ENCODE data around the gene SNTB2.
"Not testable (repeated sequence)": the region's sequence is repeated elsewhere in the genome, so short reads cannot be mapped to it uniquely, and the experiment has no call there.

SNTB2 gene

GRCh38 chr16:69236319-69236718 is 49.4 kb downstream of the SNTB2 start:
- DNase-seq (ENCODE audit: low read depth in 2 of 2), result no peak

DNA sequence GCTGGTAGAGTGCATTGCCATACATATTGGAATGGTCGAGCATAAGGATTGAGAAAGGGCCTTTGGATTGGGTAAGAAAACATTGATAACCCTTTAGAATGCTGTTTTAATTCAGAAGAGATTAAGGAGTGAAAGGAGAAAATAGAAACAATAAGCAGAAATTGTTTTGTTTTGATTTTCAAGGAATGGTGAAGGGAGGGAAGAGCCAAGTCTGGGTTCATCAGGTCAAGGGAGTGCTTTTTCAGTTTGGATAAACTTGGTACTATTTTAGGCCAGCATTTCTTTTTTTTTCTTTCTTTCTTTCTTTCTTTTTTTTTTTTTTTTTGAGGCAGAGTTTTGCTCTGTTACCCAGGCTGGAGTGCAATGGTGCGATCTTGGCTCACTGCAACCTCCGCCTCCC is 50.3 kb downstream of the SNTB2 start:
- no peak for DNase-seq (ENCODE audit: low read depth in 2 of 2)

DNA sequence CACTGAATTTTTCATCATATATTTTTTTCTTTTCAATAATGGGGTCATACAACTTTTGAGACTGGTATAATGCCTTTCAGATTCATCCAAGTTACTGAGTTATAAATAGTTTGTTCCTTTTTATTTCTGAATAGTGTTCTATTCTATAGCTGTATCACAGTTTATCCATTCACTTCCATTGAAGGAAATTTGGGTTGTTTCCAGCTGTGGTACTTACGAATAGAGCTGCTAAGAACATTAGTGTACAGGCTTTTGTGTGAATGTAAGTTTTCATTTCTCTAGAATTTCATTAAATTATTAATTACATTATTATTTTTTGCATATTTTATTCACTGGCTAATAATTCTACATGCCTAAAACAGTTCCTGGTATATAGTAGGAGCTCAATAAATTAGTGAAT is 52.9 kb downstream of the SNTB2 start:
- no peak for DNase-seq (ENCODE audit: low read depth in 2 of 2)

GRCh38 chr16:69240331-69240730 is 53.4 kb downstream of the SNTB2 start:
- DNase-seq (ENCODE audit: low read depth in 2 of 2), result no peak

DNA sequence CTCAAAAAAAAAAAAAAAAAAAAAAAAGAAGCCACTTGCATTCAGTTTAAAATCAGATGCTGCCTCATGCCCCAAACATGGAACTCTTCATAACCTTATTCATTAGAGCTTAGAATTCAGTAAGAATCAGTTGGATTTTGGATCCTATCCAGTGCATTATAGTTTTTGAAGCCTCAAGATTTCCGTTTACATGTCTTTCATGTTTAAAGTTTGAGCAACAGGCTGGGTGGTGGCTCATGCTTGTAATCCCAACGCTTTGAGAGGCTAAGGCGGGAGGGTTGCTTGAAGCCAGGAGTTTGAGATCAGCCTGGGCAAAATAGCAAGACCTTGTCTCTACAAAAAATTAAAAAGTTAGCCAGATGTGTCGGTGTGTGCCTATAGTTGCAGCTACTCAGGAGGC is 55.0 kb downstream of the SNTB2 start:
- no peak for DNase-seq (ENCODE audit: low read depth in 2 of 2)

- no peak for DNase-seq (ENCODE audit: low read depth in 2 of 2)
Measured at GRCh38 chr16:69243479-69243878, 56.5 kb downstream of the SNTB2 start.

GRCh38 chr16:69244336-69244735 is 57.4 kb downstream of the SNTB2 start:
- DNase-seq (ENCODE audit: low read depth in 2 of 2), result no peak

- no peak for DNase-seq (ENCODE audit: low read depth in 2 of 2)
Measured at GRCh38 chr16:69250081-69250480, 63.1 kb downstream of the SNTB2 start.

- no peak for DNase-seq (ENCODE audit: low read depth in 2 of 2)
Measured at GRCh38 chr16:69253870-69254341, 66.9 kb downstream of the SNTB2 start.

GRCh38 chr16:69259428-69259764 is 72.4 kb downstream of the SNTB2 start:
- DNase-seq (ENCODE audit: low read depth in 2 of 2), result not testable (repeated sequence)

GRCh38 chr16:69260019-69260418 is 73.1 kb downstream of the SNTB2 start:
- DNase-seq (ENCODE audit: low read depth in 2 of 2), result no peak

- no peak for DNase-seq (ENCODE audit: low read depth in 2 of 2)
Measured at GRCh38 chr16:69260506-69260905, 73.5 kb downstream of the SNTB2 start.

- DNase-seq (ENCODE audit: low read depth in 2 of 2), result no peak
Measured at GRCh38 chr16:69266334-69267063, 79.5 kb downstream of the SNTB2 start.

GRCh38 chr16:69267633-69268032 is 80.7 kb downstream of the SNTB2 start:
- DNase-seq (ENCODE audit: low read depth in 2 of 2), result no peak

GRCh38 chr16:69270395-69270794 is 83.4 kb downstream of the SNTB2 start:
- no peak for DNase-seq (ENCODE audit: low read depth in 2 of 2)

- no peak for DNase-seq (ENCODE audit: low read depth in 2 of 2)
Measured at GRCh38 chr16:69270831-69271230, 83.9 kb downstream of the SNTB2 start.

GRCh38 chr16:69273009-69273408 is 86.0 kb downstream of the SNTB2 start:
- DNase-seq (ENCODE audit: low read depth in 2 of 2), result no peak

GRCh38 chr16:69274699-69275235 is 87.8 kb downstream of the SNTB2 start:
- no peak for DNase-seq (ENCODE audit: low read depth in 2 of 2)

DNA sequence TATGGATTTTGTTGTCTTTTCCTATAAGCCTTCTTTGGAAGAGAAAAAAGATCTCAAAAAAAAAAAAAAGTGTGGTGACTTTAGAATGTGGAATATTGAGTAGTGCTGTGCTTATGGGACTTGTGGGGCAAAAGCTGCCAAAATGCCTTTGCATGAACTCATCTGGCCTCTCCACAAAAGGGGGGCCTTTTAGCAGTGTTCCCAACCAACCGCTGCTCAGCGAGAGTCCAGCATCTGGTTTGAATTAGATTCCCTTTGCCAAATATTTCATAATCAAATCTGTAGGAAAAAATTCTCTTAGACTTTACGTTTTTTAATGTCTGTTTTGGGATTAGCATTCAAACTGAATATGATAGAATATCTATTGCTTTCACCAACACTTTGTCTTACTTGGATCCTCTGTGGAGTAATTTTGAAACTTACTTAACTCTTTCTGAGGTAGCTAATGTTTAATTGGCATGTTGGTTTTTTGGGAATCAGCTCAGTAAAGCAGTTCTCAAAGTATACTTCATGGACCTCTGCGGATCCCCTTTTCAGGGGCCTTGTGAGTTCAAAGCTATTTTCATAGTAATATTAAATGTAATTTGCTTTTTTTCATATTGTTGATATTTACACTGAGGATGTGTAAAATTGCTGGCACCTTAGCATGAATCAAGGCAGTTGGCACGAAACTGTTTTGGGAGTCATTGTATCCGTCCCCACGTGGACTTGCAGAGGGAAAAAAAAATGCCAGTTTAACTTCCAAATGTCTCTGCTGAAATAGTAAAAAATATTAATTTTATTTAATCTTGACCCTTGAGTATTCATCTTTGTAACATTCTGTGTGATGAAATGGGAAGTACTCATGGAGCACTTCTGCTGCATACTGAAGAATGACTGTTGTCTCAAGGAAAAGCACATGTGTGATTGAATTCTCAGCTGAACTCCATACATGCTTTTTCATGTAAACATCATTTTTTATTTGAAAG is 89.5 kb downstream of the SNTB2 start:
- DNase-seq (ENCODE audit: low read depth in 2 of 2), result no peak

- no peak for DNase-seq (ENCODE audit: low read depth in 2 of 2)
Measured at GRCh38 chr16:69277413-69277812, 90.4 kb downstream of the SNTB2 start.

- DNase-seq (ENCODE audit: low read depth in 2 of 2), result no peak
Measured at GRCh38 chr16:69283851-69284250, 96.9 kb downstream of the SNTB2 start.

DNA sequence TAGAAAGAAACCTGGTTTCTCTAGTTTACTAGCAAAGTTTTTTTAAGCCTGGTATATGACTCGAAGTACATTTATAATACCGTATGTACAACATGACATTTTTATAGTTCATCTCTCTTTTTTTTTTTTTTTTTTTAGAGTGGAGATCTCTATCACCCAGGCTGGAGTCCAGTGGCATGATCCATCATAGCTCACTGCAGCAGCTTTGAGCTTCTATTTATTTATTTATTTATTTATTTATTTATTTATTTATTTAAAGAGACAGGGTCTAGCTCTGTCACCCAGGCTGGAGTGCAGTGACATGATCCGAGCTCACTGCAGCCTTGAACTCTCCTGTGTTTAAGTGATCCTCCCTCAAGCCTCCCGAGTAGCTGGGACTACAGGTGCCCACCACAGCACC is 98.3 kb downstream of the SNTB2 start:
- no peak for DNase-seq (ENCODE audit: low read depth in 2 of 2)

Measured in stimulated activated CD4-positive, alpha-beta T cell treated with anti-CD3 and anti-CD28 coated beads, Interleukin-15, amount 100 ng/mL, for 48 hours (primary cell).